Head of caudate nucleus (tissue), 42 donors: Measurements from ENCODE around the gene COL6A1.

Source experiments
- DNase-seq, 42 donors: peaks; one replicate each; pipeline versions ENCODE4 v3.0.0 to v3.0.0-alpha.2; 2020 to 2021; ENCODE audit warnings: mixed read lengths in 7 of 42
- intact Hi-C: fragments of 100-400 bp; cut with DNase I; formaldehyde crosslinking; loops from one replicate; pipeline ENCODE4 v1.15.0; 2022

COL6A1 gene

GRCh38 chr21:46050668-46051378 lies 69.3 kb downstream of the COL6A1 start:
- intact Hi-C loops, result no loop called here
- DNase-seq, result peak in 1 of 42 donors; percentile 27

- intact Hi-C loops, result no loop called here
- DNase-seq, result no peak
Measured at GRCh38 chr21:46051379-46051770, 69.8 kb downstream of the COL6A1 start.

- intact Hi-C loops, result no loop called here
- DNase-seq, result no peak
Measured at GRCh38 chr21:46051821-46052675, 70.5 kb downstream of the COL6A1 start.

DNA sequence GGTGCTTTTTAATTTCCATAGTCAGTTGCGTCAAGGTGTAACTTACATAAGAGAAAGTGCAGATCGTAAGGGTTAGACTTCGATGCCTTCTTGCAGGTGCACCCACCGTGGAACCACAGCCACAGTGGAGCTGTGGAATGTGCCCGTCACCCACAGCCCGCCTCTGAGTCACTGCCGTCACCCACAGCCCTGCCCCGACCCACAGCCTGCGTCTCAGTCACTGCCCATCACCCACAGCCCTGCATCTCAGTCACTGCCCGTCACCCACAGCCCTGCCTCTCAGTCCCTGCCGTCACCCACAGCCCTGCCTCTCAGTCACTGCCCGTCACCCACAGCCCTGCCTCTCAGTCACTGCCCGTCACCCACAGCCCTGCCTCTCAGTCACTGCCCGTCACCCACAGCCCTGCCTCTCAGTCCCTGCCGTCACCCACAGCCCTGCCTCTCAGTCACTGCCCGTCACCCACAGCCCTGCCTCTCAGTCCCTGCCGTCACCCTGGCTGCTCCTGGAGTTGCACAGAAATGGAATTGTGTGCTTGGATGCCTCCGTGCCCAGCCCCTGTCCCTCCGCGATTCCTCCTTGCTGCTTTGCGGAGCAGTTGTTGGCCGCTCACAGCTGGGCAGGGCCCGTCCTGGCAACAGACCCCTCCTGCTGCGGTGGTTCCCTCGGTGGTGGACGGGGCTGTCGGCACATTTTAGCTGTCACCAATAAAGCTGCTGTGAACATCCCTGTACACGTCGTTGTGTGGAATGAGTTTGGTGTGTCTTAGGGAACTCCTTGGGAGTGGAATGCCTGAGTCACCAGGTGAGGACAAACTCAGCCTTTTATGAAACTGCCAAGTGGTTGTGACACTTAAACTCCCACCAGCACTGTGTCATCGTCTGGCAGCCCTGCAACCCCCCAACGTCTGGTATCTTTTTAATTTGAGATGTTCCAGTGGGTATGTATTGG lies 71.4 kb downstream of the COL6A1 start:
- intact Hi-C loops, result no loop called here
- DNase-seq, result peak in 15 of 42 donors; percentile 14 to 63 (median 34)

- DNase-seq, result peak in 1 of 42 donors; percentile 4
- intact Hi-C loops, result no loop called here
Measured at GRCh38 chr21:46054031-46054430, 72.5 kb downstream of the COL6A1 start.

DNA sequence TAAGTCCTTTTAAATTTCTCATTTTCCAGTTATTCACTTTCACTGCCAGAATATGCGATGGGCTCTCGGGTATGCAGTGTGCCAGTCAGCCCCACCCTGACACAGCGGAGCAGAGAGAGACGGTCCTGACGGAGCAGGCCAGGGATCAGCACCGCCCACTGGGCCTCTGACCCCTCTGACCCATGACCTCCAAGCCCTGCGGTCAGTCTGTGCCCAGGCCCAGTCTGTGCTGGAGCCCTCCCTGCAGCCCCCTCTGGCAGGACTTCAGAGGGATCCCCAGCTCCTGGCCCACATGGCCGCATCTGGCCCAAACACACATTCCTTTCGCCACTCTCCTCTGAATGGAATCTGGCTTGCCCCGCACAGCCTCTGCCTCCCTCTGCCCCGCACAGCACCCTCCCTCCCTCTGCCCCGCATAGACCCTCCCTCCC lies 72.9 kb downstream of the COL6A1 start:
- DNase-seq, result peak in 1 of 42 donors; percentile 3
- intact Hi-C loops, result no loop called here
